DOHH2 (cell line): ENCODE results near the gene OR51B4.

Source experiments
- H3F3A ChIP-seq: fragments of 200-600 bp; sonication (generic), shearing (Covaris generic); 2 replicates; pipeline ENCODE4 v1.6.0; 2016; ENCODE audit warnings: antibody characterized with exemption, mild to moderate bottlenecking; ENCODE audit not compliant: control insufficient read depth, insufficient read depth
- H3K27ac ChIP-seq: fragments of 200-600 bp; sonication (generic); 2 replicates; pipeline ENCODE4 v1.5.1; 2014; ENCODE audit warnings: low read depth, mild to moderate bottlenecking, low read length, moderate library complexity
- H3K27me3 ChIP-seq: fragments of 200-600 bp; sonication (generic); 2 replicates; pipeline ENCODE4 v1.6.1; 2014; ENCODE audit warnings: mild to moderate bottlenecking, low read length, mixed read lengths; ENCODE audit not compliant: control insufficient read depth
- H3K36me3 ChIP-seq: fragments of 200-600 bp; sonication (generic); 2 replicates; pipeline ENCODE4 v1.6.1; 2014; ENCODE audit warnings: mild to moderate bottlenecking, low read length, moderate library complexity, mixed read lengths; ENCODE audit not compliant: control insufficient read depth
- H3K4me1 ChIP-seq: fragments of 200-600 bp; sonication (generic); 2 replicates; pipeline ENCODE4 v1.6.1; 2014; ENCODE audit warnings: mild to moderate bottlenecking, low read length, mixed read lengths; ENCODE audit not compliant: control insufficient read depth
- H3K4me2 ChIP-seq: fragments of 200-600 bp; sonication (generic); 2 replicates; pipeline ENCODE4 v1.6.0; 2014; ENCODE audit warnings: mild to moderate bottlenecking, low read length, moderate library complexity
- H3K4me3 ChIP-seq: fragments of 200-600 bp; sonication (generic); 2 replicates; pipeline ENCODE4 v1.5.1; 2014; ENCODE audit warnings: mild to moderate bottlenecking, low read length, mixed read lengths
- H3K79me2 ChIP-seq: fragments of 200-600 bp; sonication (generic); 2 replicates; pipeline ENCODE4 v1.6.1; 2014; ENCODE audit warnings: mild to moderate bottlenecking, low read length, mixed read lengths; ENCODE audit not compliant: control insufficient read depth
- H3K9me2 ChIP-seq: fragments of 200-600 bp; sonication (generic); replicated peaks from 2 replicates; pipeline ENCODE4 v1.6.1; 2014; ENCODE audit warnings: mild to moderate bottlenecking, low read length, mixed read lengths; ENCODE audit not compliant: control insufficient read depth
- H3K9me3 ChIP-seq: fragments of 200-600 bp; sonication (generic); 2 replicates; pipeline ENCODE4 v1.6.1; 2014; ENCODE audit warnings: antibody characterized with exemption, low read length, mixed read lengths; ENCODE audit not compliant: control insufficient read depth, insufficient read depth
- H4K20me1 ChIP-seq: fragments of 200-600 bp; sonication (generic); 2 replicates; pipeline ENCODE4 v1.6.0; 2014; ENCODE audit warnings: low read depth, mild to moderate bottlenecking, antibody characterized with exemption, low read length, moderate library complexity; ENCODE audit not compliant: control insufficient read depth, insufficient read depth
- EZH2phosphoT487 ChIP-seq: fragments of 200-600 bp; sonication (generic); IDR thresholded peaks from 2 replicates; pipeline ENCODE4 v1.6.1; 2017; ENCODE audit warnings: borderline replicate concordance, mild to moderate bottlenecking, antibody characterized with exemption, low read length, moderate library complexity, mixed read lengths
- TF ChIP-seq, protein P1 (sequence below): fragments of 200-600 bp; sonication (generic); IDR thresholded peaks from one replicate; pipeline ENCODE4 v1.5.1; 2014; ENCODE audit warnings: antibody characterized with exemption, mild to moderate bottlenecking, low read depth, low read length; ENCODE audit not compliant: poor library complexity, severe bottlenecking

OR51B4 gene

DNA sequence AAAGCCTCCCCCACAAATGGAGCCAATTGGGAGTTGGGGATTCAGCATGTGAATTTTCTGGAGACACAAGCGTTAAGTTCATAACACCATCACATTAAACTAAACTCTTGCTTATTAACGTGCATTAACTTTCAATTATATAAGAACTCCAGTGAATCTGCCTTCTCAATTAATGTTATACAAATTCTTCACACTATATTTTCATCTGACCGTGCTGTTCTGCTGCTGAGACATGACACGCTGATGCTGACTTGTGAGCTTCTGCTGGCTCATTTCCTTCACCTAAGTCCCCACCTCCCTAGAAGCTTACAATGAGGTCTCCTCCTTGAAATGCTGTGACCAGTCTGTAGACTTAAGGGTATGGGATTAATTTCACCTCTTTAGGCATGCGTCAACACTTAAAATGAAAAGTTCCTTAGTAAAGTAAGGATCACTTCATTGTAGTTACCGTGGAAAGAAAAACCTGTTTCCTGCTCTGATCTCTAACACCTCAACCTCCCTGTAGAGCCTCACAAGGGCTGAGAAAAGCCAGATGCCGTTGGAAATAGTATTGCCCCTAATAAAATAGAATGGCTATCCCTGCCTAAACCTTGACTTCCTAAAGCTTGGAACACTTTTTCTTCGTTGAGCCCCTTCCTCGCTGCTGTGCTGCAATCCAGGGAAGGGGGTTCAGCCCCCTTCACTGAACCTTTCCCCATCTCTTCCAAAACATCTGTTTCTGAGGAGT lies 49.4 kb downstream of the OR51B4 start:
- Histone ChIP-seq H3K79me2 (no peaks in the 10 kb centered on the region), H3K4me1 (no peaks in the 10 kb centered on the region), H3K9me3 (no peaks in the 10 kb centered on the region), H4K20me1 (no peaks in the 10 kb centered on the region), H3K36me3 (no peaks in the 10 kb centered on the region), H3K27ac (no peak overlapping the region), H3K4me3 (no peak overlapping the region), H3K4me2 (no peak overlapping the region), H3F3A (no peaks in the 10 kb centered on the region), H3K9me2 (no peaks in the 10 kb centered on the region), H3K27me3 (no peaks in the 10 kb centered on the region)
- TF ChIP-seq, protein P1, sequence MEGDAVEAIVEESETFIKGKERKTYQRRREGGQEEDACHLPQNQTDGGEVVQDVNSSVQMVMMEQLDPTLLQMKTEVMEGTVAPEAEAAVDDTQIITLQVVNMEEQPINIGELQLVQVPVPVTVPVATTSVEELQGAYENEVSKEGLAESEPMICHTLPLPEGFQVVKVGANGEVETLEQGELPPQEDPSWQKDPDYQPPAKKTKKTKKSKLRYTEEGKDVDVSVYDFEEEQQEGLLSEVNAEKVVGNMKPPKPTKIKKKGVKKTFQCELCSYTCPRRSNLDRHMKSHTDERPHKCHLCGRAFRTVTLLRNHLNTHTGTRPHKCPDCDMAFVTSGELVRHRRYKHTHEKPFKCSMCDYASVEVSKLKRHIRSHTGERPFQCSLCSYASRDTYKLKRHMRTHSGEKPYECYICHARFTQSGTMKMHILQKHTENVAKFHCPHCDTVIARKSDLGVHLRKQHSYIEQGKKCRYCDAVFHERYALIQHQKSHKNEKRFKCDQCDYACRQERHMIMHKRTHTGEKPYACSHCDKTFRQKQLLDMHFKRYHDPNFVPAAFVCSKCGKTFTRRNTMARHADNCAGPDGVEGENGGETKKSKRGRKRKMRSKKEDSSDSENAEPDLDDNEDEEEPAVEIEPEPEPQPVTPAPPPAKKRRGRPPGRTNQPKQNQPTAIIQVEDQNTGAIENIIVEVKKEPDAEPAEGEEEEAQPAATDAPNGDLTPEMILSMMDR, result no peak
- no peak for TF ChIP-seq EZH2phosphoT487

DNA sequence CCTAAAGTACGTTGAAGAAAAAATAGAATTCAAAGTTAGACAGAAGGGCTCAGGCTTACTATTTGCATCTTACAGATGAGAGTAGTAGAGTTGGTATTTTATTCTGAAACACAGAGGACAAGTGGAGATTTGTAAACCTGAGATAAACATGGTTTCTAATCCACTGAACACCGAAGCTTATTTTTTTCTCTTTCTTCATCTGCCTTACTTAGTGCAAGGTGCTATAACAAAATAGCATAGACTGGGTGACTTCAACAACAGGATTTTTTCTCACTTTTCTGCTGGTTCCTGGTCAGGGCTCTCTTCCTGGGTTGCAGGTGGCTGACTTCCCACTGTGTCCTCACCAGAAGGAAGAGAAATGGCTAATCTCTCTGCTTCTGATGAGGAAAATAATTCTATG lies 50.0 kb downstream of the OR51B4 start:
- no peaks in the 10 kb centered on the region for H3K79me2 ChIP-seq

More for the DNA sequence above, 50.0 kb downstream of the OR51B4 start:
- TF ChIP-seq, protein P1, result no peak
- TF ChIP-seq EZH2phosphoT487, result no peak
- Histone ChIP-seq H3K9me3 (no peaks in the 10 kb centered on the region), H3F3A (no peaks in the 10 kb centered on the region), H3K27me3 (no peaks in the 10 kb centered on the region), H3K9me2 (no peaks in the 10 kb centered on the region), H3K4me2 (no peak overlapping the region), H4K20me1 (no peaks in the 10 kb centered on the region), H3K36me3 (no peaks in the 10 kb centered on the region), H3K4me1 (no peaks in the 10 kb centered on the region), H3K27ac (no peak overlapping the region), H3K4me3 (no peak overlapping the region)
